Right lobe of liver (tissue), 4 donors: Measurements from ENCODE around the gene LGALS7.

Source experiments
- POLR2A ChIP-seq: fragments of 450-650 bp; IDR thresholded peaks from one replicate; pipeline ENCODE4 v1.6.1; 2017; ENCODE audit warnings: antibody characterized with exemption, mild to moderate bottlenecking
- TF ChIP-seq, protein P1 (sequence below), 4 donors: fragments of 200-600 bp in 3 of 4; fragments of 450-650 bp in 1 of 4; IDR thresholded peaks; one replicate each; pipeline versions ENCODE4 v1.5.1 to v1.8.0; 2016 to 2022; ENCODE audit warnings: antibody characterized with exemption in 4 of 4, mild to moderate bottlenecking in 2 of 4
- donor health status: DM: no; HTN: no; CAD: no.
- donor health status: DM: no; HTN: no; CAD: no.
- donor health status: DM: no; HTN: yes; CAD: no.

- TF ChIP-seq, protein P1, sequence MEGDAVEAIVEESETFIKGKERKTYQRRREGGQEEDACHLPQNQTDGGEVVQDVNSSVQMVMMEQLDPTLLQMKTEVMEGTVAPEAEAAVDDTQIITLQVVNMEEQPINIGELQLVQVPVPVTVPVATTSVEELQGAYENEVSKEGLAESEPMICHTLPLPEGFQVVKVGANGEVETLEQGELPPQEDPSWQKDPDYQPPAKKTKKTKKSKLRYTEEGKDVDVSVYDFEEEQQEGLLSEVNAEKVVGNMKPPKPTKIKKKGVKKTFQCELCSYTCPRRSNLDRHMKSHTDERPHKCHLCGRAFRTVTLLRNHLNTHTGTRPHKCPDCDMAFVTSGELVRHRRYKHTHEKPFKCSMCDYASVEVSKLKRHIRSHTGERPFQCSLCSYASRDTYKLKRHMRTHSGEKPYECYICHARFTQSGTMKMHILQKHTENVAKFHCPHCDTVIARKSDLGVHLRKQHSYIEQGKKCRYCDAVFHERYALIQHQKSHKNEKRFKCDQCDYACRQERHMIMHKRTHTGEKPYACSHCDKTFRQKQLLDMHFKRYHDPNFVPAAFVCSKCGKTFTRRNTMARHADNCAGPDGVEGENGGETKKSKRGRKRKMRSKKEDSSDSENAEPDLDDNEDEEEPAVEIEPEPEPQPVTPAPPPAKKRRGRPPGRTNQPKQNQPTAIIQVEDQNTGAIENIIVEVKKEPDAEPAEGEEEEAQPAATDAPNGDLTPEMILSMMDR (IDR thresholded peaks at IDR 0.05), result no peak
- no peak for TF ChIP-seq POLR2A
These were observed 31.9 kb upstream of the LGALS7 start for GRCh38 chr19:38805180-38805579.
